ENCODE data around the gene NRG2.

Gene NRG2

DNA sequence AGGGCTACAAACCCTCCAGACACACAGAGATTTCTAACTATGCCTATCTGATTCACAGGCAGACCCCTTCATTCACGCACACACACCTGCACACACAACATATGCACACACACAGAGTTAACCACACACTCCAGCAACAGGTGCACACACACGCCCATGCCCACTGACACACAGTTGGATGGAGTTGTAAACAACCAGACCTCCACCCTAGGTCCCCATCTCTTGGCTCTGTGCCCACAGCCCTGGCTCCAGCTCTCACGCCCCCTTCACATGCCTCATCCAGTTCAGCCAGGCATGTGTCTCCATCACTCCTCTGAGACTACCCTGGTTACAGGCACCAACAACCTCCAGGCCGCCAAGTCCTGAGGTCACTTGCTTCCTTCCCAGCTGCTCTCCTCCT lies 186.4 kb downstream of the NRG2 start:
- Histone ChIP-seq H3K9me3 (no peaks in the 10 kb centered on the region), H3K36me3 (peaks cover 0 to 18% (median 0%) of the 10 kb centered on the region in 3 donors), H3K27me3 (no peaks in the 10 kb centered on the region), H3K4me3 (no peak overlapping the region), H3K4me1 (no peaks in the 10 kb centered on the region), H3K27ac (no peak overlapping the region)
- intact Hi-C loops (cut with DNase I; ENCODE audit: low total_unique reads): no loop called here
- TF ChIP-seq, protein P1, sequence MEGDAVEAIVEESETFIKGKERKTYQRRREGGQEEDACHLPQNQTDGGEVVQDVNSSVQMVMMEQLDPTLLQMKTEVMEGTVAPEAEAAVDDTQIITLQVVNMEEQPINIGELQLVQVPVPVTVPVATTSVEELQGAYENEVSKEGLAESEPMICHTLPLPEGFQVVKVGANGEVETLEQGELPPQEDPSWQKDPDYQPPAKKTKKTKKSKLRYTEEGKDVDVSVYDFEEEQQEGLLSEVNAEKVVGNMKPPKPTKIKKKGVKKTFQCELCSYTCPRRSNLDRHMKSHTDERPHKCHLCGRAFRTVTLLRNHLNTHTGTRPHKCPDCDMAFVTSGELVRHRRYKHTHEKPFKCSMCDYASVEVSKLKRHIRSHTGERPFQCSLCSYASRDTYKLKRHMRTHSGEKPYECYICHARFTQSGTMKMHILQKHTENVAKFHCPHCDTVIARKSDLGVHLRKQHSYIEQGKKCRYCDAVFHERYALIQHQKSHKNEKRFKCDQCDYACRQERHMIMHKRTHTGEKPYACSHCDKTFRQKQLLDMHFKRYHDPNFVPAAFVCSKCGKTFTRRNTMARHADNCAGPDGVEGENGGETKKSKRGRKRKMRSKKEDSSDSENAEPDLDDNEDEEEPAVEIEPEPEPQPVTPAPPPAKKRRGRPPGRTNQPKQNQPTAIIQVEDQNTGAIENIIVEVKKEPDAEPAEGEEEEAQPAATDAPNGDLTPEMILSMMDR (IDR thresholded peaks at IDR 0.05): no peak
- no peak for DNase-seq

GRCh38 chr5:139855946-139856540 lies 187.1 kb downstream of the NRG2 start:
- no peaks in the 10 kb centered on the region for H3K9me3 ChIP-seq
- H3K27me3 ChIP-seq: no peaks in the 10 kb centered on the region
- H3K4me1 ChIP-seq: no peaks in the 10 kb centered on the region
- intact Hi-C loops (cut with DNase I; ENCODE audit: low total_unique reads): no loop called here
- H3K4me3 ChIP-seq: no peak overlapping the region
- TF ChIP-seq, protein P1 (IDR thresholded peaks at IDR 0.05): no peak
- H3K36me3 ChIP-seq: peaks cover 0 to 24% (median 0%) of the 10 kb centered on the region in 3 donors
- no peak for DNase-seq
- H3K27ac ChIP-seq: no peak overlapping the region

DNA sequence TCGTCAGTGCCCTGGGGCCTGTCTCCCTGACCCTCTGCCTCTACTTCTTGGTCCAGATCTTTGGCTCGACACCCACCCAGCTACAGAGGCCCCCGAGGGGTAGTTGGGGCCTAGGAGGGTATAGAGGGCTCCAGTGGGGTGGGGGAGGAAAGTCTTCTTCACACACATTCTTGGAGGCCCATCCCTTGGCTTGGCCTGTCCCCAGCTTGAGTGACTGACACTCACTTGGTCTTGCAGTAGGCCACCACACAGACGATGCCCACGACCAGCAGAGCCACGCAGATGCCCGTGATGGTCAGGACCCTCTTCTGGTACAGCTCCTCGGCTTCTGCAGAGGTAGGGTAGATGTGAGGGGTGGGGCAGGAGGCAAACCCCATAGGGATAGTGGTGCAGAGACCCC lies 187.6 kb downstream of the NRG2 start:
- Histone ChIP-seq H3K36me3 (peaks cover 0 to 27% (median 0%) of the 10 kb centered on the region in 3 donors), H3K4me3 (no peak overlapping the region), H3K27ac (no peak overlapping the region), H3K9me3 (no peaks in the 10 kb centered on the region), H3K4me1 (no peaks in the 10 kb centered on the region), H3K27me3 (no peaks in the 10 kb centered on the region)
- DNase-seq: no peak
- TF ChIP-seq, protein P1 (IDR thresholded peaks at IDR 0.05): no peak
- intact Hi-C loops (cut with DNase I; ENCODE audit: low total_unique reads): no loop called here

DNA sequence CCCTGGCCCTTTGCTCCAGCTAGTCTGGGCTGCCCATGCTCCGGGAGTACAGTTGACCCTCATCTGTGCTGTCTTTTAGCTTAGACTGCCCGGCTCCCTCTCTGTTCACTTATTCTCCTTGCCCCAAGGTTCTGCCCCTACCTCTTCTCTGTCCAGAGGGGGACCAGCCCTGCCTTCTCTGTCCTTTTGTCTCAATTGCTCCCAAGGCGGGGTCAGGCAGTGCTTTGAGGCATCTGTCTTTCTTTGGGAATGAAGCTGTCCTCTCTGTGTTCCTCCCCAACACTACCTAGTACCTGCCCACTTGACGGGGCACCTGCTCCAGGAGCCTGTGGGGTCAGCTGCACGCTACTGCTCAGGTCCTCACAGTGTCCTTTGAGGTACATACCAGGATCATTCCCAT lies 188.1 kb downstream of the NRG2 start:
- Histone ChIP-seq H3K4me3 (no peak overlapping the region), H3K27ac (no peak overlapping the region), H3K36me3 (peaks cover 0 to 27% (median 0%) of the 10 kb centered on the region in 3 donors), H3K27me3 (no peaks in the 10 kb centered on the region), H3K9me3 (no peaks in the 10 kb centered on the region), H3K4me1 (peaks cover 0 to under 1% (median 0%) of the 10 kb centered on the region in 4 donors)
- intact Hi-C loops (cut with DNase I; ENCODE audit: low total_unique reads): no loop called here
- DNase-seq: no peak
- TF ChIP-seq, protein P1 (IDR thresholded peaks at IDR 0.05): no peak

- H3K27ac ChIP-seq: no peak overlapping the region
- H3K27me3 ChIP-seq: no peaks in the 10 kb centered on the region
- intact Hi-C loops (cut with DNase I; ENCODE audit: low total_unique reads): no loop called here
- no peak overlapping the region for H3K4me3 ChIP-seq
- DNase-seq: peak in 1 of 2 donors; percentile 51
- H3K4me1 ChIP-seq: peaks cover 0 to 6% (median 0%) of the 10 kb centered on the region in 4 donors
- TF ChIP-seq, protein P1 (IDR thresholded peaks at IDR 0.05): no peak
- H3K36me3 ChIP-seq: peaks cover 0 to 27% (median 0%) of the 10 kb centered on the region in 3 donors
- no peaks in the 10 kb centered on the region for H3K9me3 ChIP-seq
Measured at GRCh38 chr5:139854029-139854605, 189.0 kb downstream of the NRG2 start.

Data from tibial artery (tissue), 4 donors.